Measurements from ENCODE around the gene CHD9. TPM values are rescaled to one million over a fixed set of nuclear protein-coding genes. Genes with fewer than 3 reads are reported as not detected.

The CHD9 gene
- total RNA-seq, 1 donor from 2014 or later: 77.4 TPM

GRCh38 chr16:53089434-53090285 lies 34.9 kb downstream of the CHD9 start:
- Histone ChIP-seq H3K27ac (ENCODE audit: low read depth, low read length) (peak overlapping the region; percentile 89), H3K4me2 (ENCODE audit: low read length) (peak overlapping the region; percentile 80), H3K4me1 (ENCODE audit: insufficient read depth, low read length) (peaks cover 48% of the 10 kb centered on the region), H4K20me1 (ENCODE audit: insufficient read depth, low read length) (no peaks in the 10 kb centered on the region), H3K79me2 (ENCODE audit: insufficient read depth, low read length) (peaks cover 19% of the 10 kb centered on the region), H3K4me3 (ENCODE audit: insufficient read depth, low read depth, low read length) (no peak overlapping the region), H2AFZ (ENCODE audit: low read depth, low read length) (no peak overlapping the region), H3K27me3 (ENCODE audit: insufficient read depth, low read length) (no peaks in the 10 kb centered on the region), H3K36me3 (ENCODE audit: insufficient read depth, low read length) (no peaks in the 10 kb centered on the region), H3K9ac (ENCODE audit: low read length) (peak overlapping the region; percentile 69), H3K9me3 (ENCODE audit: insufficient read depth, low read depth, low read length) (no peaks in the 10 kb centered on the region)
- peak; percentile 41 for DNase-seq (ENCODE audit: low read depth)
- Mint-ChIP-seq H3K27me3 (ENCODE audit: low read depth, unreplicated experiment) (no peaks in the 10 kb centered on the region), H3K9me3 (ENCODE audit: unreplicated experiment) (no peaks in the 10 kb centered on the region), H3K36me3 (ENCODE audit: low read depth, unreplicated experiment) (peaks cover 6% of the 10 kb centered on the region), H3K27ac (ENCODE audit: unreplicated experiment) (no peak overlapping the region), H3K4me1 (ENCODE audit: low read depth, unreplicated experiment) (peaks cover 44% of the 10 kb centered on the region), H3K4me3 (ENCODE audit: unreplicated experiment) (no peak overlapping the region)
- FAIRE-seq: no peak
- no peak for TF ChIP-seq EZH2 (IDR thresholded peaks at IDR 0.05; ENCODE audit: insufficient read depth, low read length)
- TF ChIP-seq CTCF (IDR thresholded peaks at IDR 0.05; ENCODE audit: insufficient read depth, low read depth, low read length): no peak

- Mint-ChIP-seq H3K27ac (ENCODE audit: unreplicated experiment) (peak overlapping the region; percentile 72), H3K9me3 (ENCODE audit: unreplicated experiment) (no peaks in the 10 kb centered on the region), H3K4me3 (ENCODE audit: unreplicated experiment) (no peak overlapping the region), H3K27me3 (ENCODE audit: low read depth, unreplicated experiment) (no peaks in the 10 kb centered on the region), H3K4me1 (ENCODE audit: low read depth, unreplicated experiment) (peaks cover 44% of the 10 kb centered on the region), H3K36me3 (ENCODE audit: low read depth, unreplicated experiment) (peaks cover 8% of the 10 kb centered on the region)
- Histone ChIP-seq H3K4me3 (ENCODE audit: insufficient read depth, low read depth, low read length) (no peak overlapping the region), H3K27ac (ENCODE audit: low read depth, low read length) (peak overlapping the region; percentile 89), H3K4me2 (ENCODE audit: low read length) (peak overlapping the region; percentile 80), H3K9me3 (ENCODE audit: insufficient read depth, low read depth, low read length) (no peaks in the 10 kb centered on the region), H3K36me3 (ENCODE audit: insufficient read depth, low read length) (no peaks in the 10 kb centered on the region), H3K4me1 (ENCODE audit: insufficient read depth, low read length) (peaks cover 47% of the 10 kb centered on the region), H2AFZ (ENCODE audit: low read depth, low read length) (no peak overlapping the region), H3K9ac (ENCODE audit: low read length) (peak overlapping the region; percentile 69), H4K20me1 (ENCODE audit: insufficient read depth, low read length) (no peaks in the 10 kb centered on the region), H3K27me3 (ENCODE audit: insufficient read depth, low read length) (no peaks in the 10 kb centered on the region), H3K79me2 (ENCODE audit: insufficient read depth, low read length) (peaks cover 19% of the 10 kb centered on the region)
- FAIRE-seq (no peak), DNase-seq (ENCODE audit: low read depth) (no peak)
- TF ChIP-seq EZH2 (IDR thresholded peaks at IDR 0.05; ENCODE audit: insufficient read depth, low read length) (no peak), CTCF (IDR thresholded peaks at IDR 0.05; ENCODE audit: insufficient read depth, low read depth, low read length) (no peak)
Measured at GRCh38 chr16:53090286-53090590, 35.4 kb downstream of the CHD9 start.

All from astrocyte (in vitro differentiated cells and primary cell).